Keratinocyte (primary cell): ENCODE results near the gene ANGPT4. TPM values are rescaled to one million over a fixed set of nuclear protein-coding genes. Genes with fewer than 3 reads are reported as not detected.

ENCODE experiments used
- DNase-seq: peaks from one replicate; pipeline ENCODE4 v3.0.0-alpha.2; 2011; ENCODE audit warnings: low read depth, missing footprints, low spot score
- FAIRE-seq: peaks from 2 replicates; lab custom pipeline; 2011; peaks lifted over from hg19 to GRCh38; lab: Jason Lieb, UNC
- H2AFZ ChIP-seq: 2 replicates; pipeline ENCODE4 v1.6.0; 2012; ENCODE audit warnings: low read length, control low read depth, inconsistent platforms; ENCODE audit not compliant: control insufficient read depth
- H3K27ac ChIP-seq: 2 replicates; pipeline ENCODE4 v1.5.1; 2011; ENCODE audit warnings: low read length; ENCODE audit not compliant: control insufficient read depth, insufficient read depth
- H3K27me3 ChIP-seq: 3 replicates; pipeline ENCODE4 v1.6.0; 2011; ENCODE audit warnings: low read length; ENCODE audit not compliant: control insufficient read depth, insufficient read depth; ENCODE audit errors: extremely low read depth
- H3K36me3 ChIP-seq, 2 experiments: 2 replicates in 1 of 2; 3 replicates in 1 of 2; pipeline ENCODE4 v1.5.1; 2011; ENCODE audit warnings: low read length in 2 of 2, mild to moderate bottlenecking in 1 of 2; ENCODE audit not compliant: control insufficient read depth in 2 of 2, insufficient read depth in 2 of 2; ENCODE audit errors: extremely low read depth in 1 of 2
- H3K4me1 ChIP-seq: 3 replicates; pipeline ENCODE4 v1.5.1; 2011; ENCODE audit warnings: low read length; ENCODE audit not compliant: control insufficient read depth, insufficient read depth; ENCODE audit errors: extremely low read depth
- H3K4me2 ChIP-seq: 3 replicates; pipeline ENCODE4 v1.6.0; 2011; ENCODE audit warnings: low read depth, low read length; ENCODE audit not compliant: control insufficient read depth, insufficient read depth; ENCODE audit errors: extremely low read depth
- H3K4me3 ChIP-seq, 3 experiments: fragments of 200-600 bp in 1 of 3; sonication (generic) in 1 of 3; 2 replicates in 2 of 3; 3 replicates in 1 of 3; pipeline ENCODE4 v1.5.1; 2011 to 2016; ENCODE audit warnings: low read length in 3 of 3, mild to moderate bottlenecking in 3 of 3, control low read depth in 2 of 3, inconsistent platforms in 1 of 3, low read depth in 1 of 3, mixed read lengths in 1 of 3, mixed run types in 1 of 3, moderate library complexity in 1 of 3; ENCODE audit not compliant: control insufficient read depth in 2 of 3, insufficient read depth in 2 of 3; ENCODE audit errors: extremely low read depth in 1 of 3
- H3K79me2 ChIP-seq: 2 replicates; pipeline ENCODE4 v1.6.0; 2012; ENCODE audit warnings: low read length; ENCODE audit not compliant: control insufficient read depth, insufficient read depth
- H3K9ac ChIP-seq: 3 replicates; pipeline ENCODE4 v1.6.0; 2011; ENCODE audit warnings: low read length; ENCODE audit not compliant: control insufficient read depth, insufficient read depth; ENCODE audit errors: extremely low read depth
- H3K9me1 ChIP-seq: 3 replicates; pipeline ENCODE4 v1.6.0; 2011; ENCODE audit warnings: low read length; ENCODE audit not compliant: control insufficient read depth, insufficient read depth; ENCODE audit errors: extremely low read depth
- H3K9me3 ChIP-seq: 2 replicates; pipeline ENCODE4 v1.5.1; 2012; ENCODE audit warnings: low read depth, low read length; ENCODE audit not compliant: control insufficient read depth
- H4K20me1 ChIP-seq: 3 replicates; pipeline ENCODE4 v1.6.0; 2011; ENCODE audit warnings: low read length; ENCODE audit not compliant: control insufficient read depth, insufficient read depth; ENCODE audit errors: extremely low read depth
- CTCF ChIP-seq, 3 experiments: IDR thresholded peaks in 1 of 3; conservative IDR thresholded peaks in 1 of 3; optimal IDR thresholded peaks in 1 of 3; 2 replicates in 2 of 3; 3 replicates in 1 of 3; pipeline versions ENCODE3 to v1.5.1; 2011; ENCODE audit warnings: low read length in 3 of 3, mild to moderate bottlenecking in 3 of 3, moderate library complexity in 2 of 3, control low read depth in 1 of 3, inconsistent platforms in 1 of 3; ENCODE audit not compliant: insufficient read depth in 2 of 3; ENCODE audit errors: extremely low read depth in 1 of 3
- EZH2 ChIP-seq: IDR thresholded peaks from one replicate; pipeline ENCODE4 v1.6.1; 2012; ENCODE audit warnings: inconsistent platforms, mild to moderate bottlenecking, low read length, moderate library complexity
- dilution Hi-C: fragments of 300-500 bp; cut with MboI; formaldehyde crosslinking; loops from one replicate; pipeline ENCODE4 v1.7.0; 2020; ENCODE audit warnings: low sequenced_read_pairs; ENCODE audit not compliant: extremely low pct_ligation_motif_present
- polyA plus RNA-seq, 5 experiments: library from polyadenylated mRNA; depleted of rRNA in 3 of 5; stranded (reverse) in 3 of 5; stranded (forward) in 1 of 5; unstranded in 1 of 5; fragments of >200 nt; gene quantifications; 1 replicate in 1 of 5; 2 replicates in 3 of 5; 3 replicates in 1 of 5; pipeline versions ENCODE4 v1.2.1 to v1.2.3, GENCODE V29; 2011 to 2012; ENCODE audit warnings: missing spikeins in 2 of 5, low read depth in 1 of 5, low replicate concordance in 1 of 5

Gene ANGPT4
- polyA plus RNA-seq, 1 donor (not counting 4 experiments of a cell fraction or from before 2014, with no cell fraction given), result not detected

DNA sequence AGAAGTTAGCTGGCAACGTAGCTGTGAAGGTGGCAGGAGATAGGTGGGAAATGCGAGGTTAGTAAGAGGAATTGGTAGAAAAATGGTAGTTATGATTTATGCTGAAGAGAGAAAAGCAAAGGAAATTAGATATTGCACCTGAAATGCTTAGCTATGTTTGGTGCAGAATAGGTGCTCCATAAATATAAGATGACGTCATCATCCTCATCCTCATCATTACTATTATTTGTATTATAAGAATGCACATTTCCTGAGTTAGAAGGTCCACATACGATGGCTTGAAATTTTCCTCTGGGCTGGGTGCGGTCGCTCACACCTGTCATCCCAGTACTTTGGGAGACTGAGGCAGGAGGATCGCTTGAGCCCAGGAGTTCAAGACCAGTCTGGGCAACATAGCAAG is 39.5 kb upstream of the ANGPT4 start:
- Histone ChIP-seq H3K4me1 (no peaks in the 10 kb centered on the region), H3K9me3 (no peaks in the 10 kb centered on the region), H3K27ac (no peak overlapping the region), H3K36me3 (no peaks in the 10 kb centered on the region), H3K9ac (no peak overlapping the region), H3K4me3 (no peak overlapping the region), H2AFZ (no peak overlapping the region), H3K4me2 (no peak overlapping the region), H3K27me3 (peaks cover 20% of the 10 kb centered on the region), H3K9me1 (no peaks in the 10 kb centered on the region), H4K20me1 (no peaks in the 10 kb centered on the region), H3K79me2 (no peaks in the 10 kb centered on the region)
- DNase-seq, result no peak
- dilution Hi-C loops, result no loop called here
- no peak for FAIRE-seq
- TF ChIP-seq CTCF (optimal IDR thresholded peaks at IDR 0.05 in 1 of 3, IDR thresholded peaks at IDR 0.05 in 1 of 3, conservative IDR thresholded peaks at IDR 0.05 in 1 of 3; ENCODE audit: extremely low read depth in 1 of 3, insufficient read depth in 2 of 3, low read length in 3 of 3) (no peak), EZH2 (no peak)

DNA sequence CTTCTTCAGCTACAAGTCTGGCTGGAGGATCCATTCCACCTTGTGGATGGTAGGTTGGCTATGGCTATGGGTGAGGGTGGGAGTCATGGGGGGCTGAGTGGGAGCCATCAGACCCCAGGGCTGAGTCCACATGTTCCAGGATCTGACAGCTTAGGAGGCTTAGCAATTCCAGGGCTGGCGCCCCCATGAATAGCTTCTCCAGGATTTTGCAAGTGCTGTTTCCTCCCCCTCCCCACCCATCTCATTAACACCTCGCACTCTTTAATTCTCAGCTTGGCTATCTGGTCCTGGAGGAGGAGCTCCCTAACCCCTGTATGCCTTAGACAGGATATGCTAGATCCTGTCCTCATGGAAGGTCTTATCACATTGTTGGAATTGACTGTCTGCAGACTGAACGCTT is 39.0 kb upstream of the ANGPT4 start:
- no peak overlapping the region for H3K9ac ChIP-seq
- H4K20me1 ChIP-seq, result no peaks in the 10 kb centered on the region
- no peaks in the 10 kb centered on the region for H3K36me3 ChIP-seq
- dilution Hi-C loops, result no loop called here
- no peak overlapping the region for H3K4me3 ChIP-seq
- DNase-seq, result no peak
- FAIRE-seq, result no peak
- H3K9me3 ChIP-seq, result no peaks in the 10 kb centered on the region
- H3K9me1 ChIP-seq, result no peaks in the 10 kb centered on the region
- H3K79me2 ChIP-seq, result no peaks in the 10 kb centered on the region
- H3K27ac ChIP-seq, result no peak overlapping the region
- H3K27me3 ChIP-seq, result peaks cover 19% of the 10 kb centered on the region
- H3K4me2 ChIP-seq, result no peak overlapping the region
- TF ChIP-seq CTCF (optimal IDR thresholded peaks at IDR 0.05 in 1 of 3, IDR thresholded peaks at IDR 0.05 in 1 of 3, conservative IDR thresholded peaks at IDR 0.05 in 1 of 3; ENCODE audit: extremely low read depth in 1 of 3, insufficient read depth in 2 of 3, low read length in 3 of 3) (no peak), EZH2 (no peak)
- no peak overlapping the region for H2AFZ ChIP-seq
- H3K4me1 ChIP-seq, result no peaks in the 10 kb centered on the region
